Astrocyte (in vitro differentiated cells and primary cell): ENCODE data around the gene TRNAU1AP.

ENCODE experiments used
- CTCF ChIP-seq: IDR thresholded peaks from 2 replicates; pipeline ENCODE4 v1.5.1; 2011; ENCODE audit warnings: low read depth, mild to moderate bottlenecking, inconsistent platforms, low read length, moderate library complexity; ENCODE audit not compliant: insufficient read depth
- EZH2 ChIP-seq: IDR thresholded peaks from 2 replicates; pipeline ENCODE4 v1.6.1; 2012; ENCODE audit warnings: mild to moderate bottlenecking, low read length, inconsistent platforms; ENCODE audit not compliant: insufficient read depth

- TF ChIP-seq CTCF, result no peak
- no peak for TF ChIP-seq EZH2
These were observed 22.4 kb upstream of the TRNAU1AP start for GRCh38 chr1:28530456-28530855.
